A673 (cell line): Measurements from ENCODE around the gene PEX14. TPM values are rescaled to one million over a fixed set of nuclear protein-coding genes. Genes with fewer than 3 reads are reported as not detected.

Experiments
- BruUV-seq: library from RNA; stranded (reverse); fragments of 400-500 nt; replicated peaks from 2 replicates; lab custom pipeline; 2021; lab: Mats Ljungman, UMichigan
- CTCF ChIA-PET: fragments of 300-600 bp; sonication (Branson Sonifier 250); formaldehyde crosslinking; loops from one replicate; lab custom pipeline; 2022; ENCODE audit warnings: antibody characterized with exemption; lab: Charles Lee
- POLR2A ChIA-PET: fragments of 300-600 bp; sonication (Branson Sonifier 250); formaldehyde crosslinking; loops from one replicate; lab custom pipeline; 2022; ENCODE audit warnings: antibody characterized with exemption; ENCODE audit not compliant: low non-redundant PET; lab: Charles Lee
- DNase-seq: peaks from one replicate; pipeline ENCODE4 v3.0.0-alpha.2; 2015; ENCODE audit warnings: low spot score
- H3K27ac ChIP-seq: fragments of 200-600 bp; sonication (generic); 2 replicates; pipeline ENCODE4 v1.5.1; 2016; ENCODE audit warnings: mixed run types, low read depth, mild to moderate bottlenecking, mixed read lengths, antibody characterized with exemption, low read length; ENCODE audit not compliant: poor library complexity, severe bottlenecking
- H3K27me3 ChIP-seq: fragments of 200-600 bp; sonication (generic); replicated peaks from 2 replicates; pipeline ENCODE4 v1.6.1; 2017; ENCODE audit warnings: mixed run types, low read depth, mild to moderate bottlenecking, mixed read lengths, antibody characterized with exemption, low read length; ENCODE audit not compliant: insufficient read depth, poor library complexity
- H3K36me3 ChIP-seq: fragments of 200-600 bp; sonication (generic); 2 replicates; pipeline ENCODE4 v1.6.1; 2016; ENCODE audit warnings: mixed run types, mild to moderate bottlenecking, mixed read lengths, antibody characterized with exemption, low read length; ENCODE audit not compliant: insufficient read depth, poor library complexity, severe bottlenecking
- H3K4me1 ChIP-seq: fragments of 200-600 bp; sonication (generic); 2 replicates; pipeline ENCODE4 v1.6.1; 2017; ENCODE audit warnings: mixed run types, mild to moderate bottlenecking, mixed read lengths, antibody characterized with exemption, low read length; ENCODE audit not compliant: insufficient read depth, poor library complexity, severe bottlenecking
- H3K4me3 ChIP-seq: fragments of 200-600 bp; sonication (generic); 2 replicates; pipeline ENCODE4 v1.5.1; 2016; ENCODE audit warnings: low read depth, mixed run types, mild to moderate bottlenecking, mixed read lengths, low read length; ENCODE audit not compliant: poor library complexity, severe bottlenecking
- H3K9me3 ChIP-seq: fragments of 200-600 bp; sonication (generic); 2 replicates; pipeline ENCODE4 v1.6.1; 2016; ENCODE audit warnings: mixed run types, low read depth, mild to moderate bottlenecking, mixed read lengths, antibody characterized with exemption, low read length; ENCODE audit not compliant: poor library complexity, severe bottlenecking
- EZH2 ChIP-seq: fragments of 200-600 bp; sonication (generic); IDR thresholded peaks from 2 replicates; pipeline ENCODE4 v1.6.1; 2017; ENCODE audit warnings: borderline replicate concordance, low read depth, mild to moderate bottlenecking, mixed read lengths, antibody characterized with exemption, low read length; ENCODE audit not compliant: poor library complexity, severe bottlenecking
- intact Hi-C: fragments of 100-400 bp; cut with micrococcal nuclease; formaldehyde crosslinking; loops from one replicate; pipeline ENCODE4 v1.10.0; 2022; ENCODE audit not compliant: unreplicated experiment
- total RNA-seq: library from RNA; stranded (reverse); gene quantifications from 2 replicates; pipeline ENCODE4 v1.2.3, GENCODE V29; 2021
- TF ChIP-seq, protein P1 (sequence below): fragments of 300-800, 200-600 bp; sonication (generic); conservative IDR thresholded peaks from 2 replicates; pipeline ENCODE4 v1.5.1; 2017; ENCODE audit warnings: low read depth, mild to moderate bottlenecking, antibody characterized with exemption, low read length, moderate library complexity, mixed read lengths

PEX14 gene
- total RNA-seq, 1 experiment from 2014 or later = 26.8 TPM

DNA sequence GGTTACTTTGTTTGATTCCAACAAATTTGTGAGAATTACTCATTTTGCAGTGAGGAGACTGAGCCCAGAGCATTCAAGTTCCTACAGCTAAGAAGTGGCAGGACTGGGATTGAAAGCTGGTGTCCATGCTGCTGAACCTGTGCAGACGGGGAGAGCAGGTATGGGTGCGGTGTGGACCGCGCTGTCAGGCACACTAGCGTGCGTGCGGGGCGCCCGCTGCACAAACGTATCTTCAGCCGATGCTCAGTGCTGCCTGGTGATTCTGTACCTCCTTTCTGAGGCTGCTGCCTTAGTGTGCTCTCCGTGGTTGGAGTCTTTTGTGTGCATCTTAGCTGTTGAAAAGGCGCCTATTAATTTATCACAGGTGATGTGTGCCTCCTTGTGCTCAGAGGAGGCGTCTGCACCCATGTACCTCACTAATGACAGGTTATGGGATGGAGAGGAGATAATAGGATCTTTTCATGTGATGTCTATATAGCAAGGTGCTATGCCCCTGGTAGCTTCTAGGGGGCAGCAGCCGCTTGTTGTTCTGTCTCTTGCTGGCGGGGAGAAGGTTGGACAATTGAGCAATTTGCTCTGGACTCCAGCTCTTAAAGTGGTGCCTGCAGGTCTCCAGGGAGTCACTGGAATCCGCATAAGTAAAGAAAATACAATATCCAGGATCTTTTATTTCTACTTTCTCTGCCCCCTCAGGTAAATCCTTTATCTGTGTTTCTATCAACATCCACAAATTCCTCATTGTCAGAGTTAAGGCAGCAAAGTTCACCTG lies 32.5 kb downstream of the PEX14 start:
- no peak overlapping the region for H3K27ac ChIP-seq
- no peaks in the 10 kb centered on the region for H3K27me3 ChIP-seq
- BruUV-seq = no TSS peak
- POLR2A ChIA-PET = no interaction called here
- H3K4me1 ChIP-seq = peaks cover 42% of the 10 kb centered on the region
- intact Hi-C loops = no loop called here
- no peak overlapping the region for H3K4me3 ChIP-seq
- H3K36me3 ChIP-seq = no peaks in the 10 kb centered on the region
- no peaks in the 10 kb centered on the region for H3K9me3 ChIP-seq
- no peak for TF ChIP-seq EZH2
- TF ChIP-seq, protein P1, sequence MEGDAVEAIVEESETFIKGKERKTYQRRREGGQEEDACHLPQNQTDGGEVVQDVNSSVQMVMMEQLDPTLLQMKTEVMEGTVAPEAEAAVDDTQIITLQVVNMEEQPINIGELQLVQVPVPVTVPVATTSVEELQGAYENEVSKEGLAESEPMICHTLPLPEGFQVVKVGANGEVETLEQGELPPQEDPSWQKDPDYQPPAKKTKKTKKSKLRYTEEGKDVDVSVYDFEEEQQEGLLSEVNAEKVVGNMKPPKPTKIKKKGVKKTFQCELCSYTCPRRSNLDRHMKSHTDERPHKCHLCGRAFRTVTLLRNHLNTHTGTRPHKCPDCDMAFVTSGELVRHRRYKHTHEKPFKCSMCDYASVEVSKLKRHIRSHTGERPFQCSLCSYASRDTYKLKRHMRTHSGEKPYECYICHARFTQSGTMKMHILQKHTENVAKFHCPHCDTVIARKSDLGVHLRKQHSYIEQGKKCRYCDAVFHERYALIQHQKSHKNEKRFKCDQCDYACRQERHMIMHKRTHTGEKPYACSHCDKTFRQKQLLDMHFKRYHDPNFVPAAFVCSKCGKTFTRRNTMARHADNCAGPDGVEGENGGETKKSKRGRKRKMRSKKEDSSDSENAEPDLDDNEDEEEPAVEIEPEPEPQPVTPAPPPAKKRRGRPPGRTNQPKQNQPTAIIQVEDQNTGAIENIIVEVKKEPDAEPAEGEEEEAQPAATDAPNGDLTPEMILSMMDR = peak; percentile 93
- peak; percentile 85 for DNase-seq
- CTCF ChIA-PET = interaction anchor here (0.9 to 1.6 kb wide), 3 partner anchors 12 to 435 kb away, joined by 3 to 4 read pairs (median 3); no protein-coding TSS in a partner anchor

DNA sequence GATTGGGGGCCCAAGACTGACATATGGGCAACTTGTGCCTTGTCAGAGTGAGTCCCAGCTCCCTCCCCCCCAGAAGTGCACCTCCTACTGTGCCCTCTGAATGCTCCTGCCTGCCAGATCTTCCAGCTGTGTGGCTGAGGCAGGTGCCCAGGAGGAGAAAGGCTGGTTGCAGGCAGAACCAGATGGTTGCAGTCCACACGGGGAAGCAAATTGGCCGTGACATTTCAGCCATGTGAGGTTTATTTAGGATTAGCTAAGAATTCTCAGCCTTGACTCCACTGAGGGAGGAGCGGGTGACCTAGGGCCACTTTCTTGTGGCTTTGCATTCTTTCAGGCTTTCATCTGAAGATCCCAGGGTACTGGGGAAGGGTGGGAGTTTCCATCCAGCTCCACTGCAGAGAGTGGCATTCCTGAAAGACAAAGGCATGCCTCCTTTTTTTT lies 33.8 kb downstream of the PEX14 start:
- no peaks in the 10 kb centered on the region for H3K9me3 ChIP-seq
- ChIA-PET CTCF (interaction anchor here (1.6 kb wide), 1 partner anchor 14 kb away, joined by 4 read pairs; no protein-coding TSS in a partner anchor), POLR2A (interaction anchor here (0.7 kb wide), 1 partner anchor 98 kb away, joined by 3 read pairs; no protein-coding TSS in a partner anchor)
- no peaks in the 10 kb centered on the region for H3K36me3 ChIP-seq
- intact Hi-C loops = no loop called here
- no peak overlapping the region for H3K4me3 ChIP-seq
- TF ChIP-seq, protein P1 = no peak
- no peak for TF ChIP-seq EZH2
- BruUV-seq = no TSS peak
- no peaks in the 10 kb centered on the region for H3K27me3 ChIP-seq
- DNase-seq = no peak
- H3K4me1 ChIP-seq = peaks cover 54% of the 10 kb centered on the region
- H3K27ac ChIP-seq = no peak overlapping the region

DNA sequence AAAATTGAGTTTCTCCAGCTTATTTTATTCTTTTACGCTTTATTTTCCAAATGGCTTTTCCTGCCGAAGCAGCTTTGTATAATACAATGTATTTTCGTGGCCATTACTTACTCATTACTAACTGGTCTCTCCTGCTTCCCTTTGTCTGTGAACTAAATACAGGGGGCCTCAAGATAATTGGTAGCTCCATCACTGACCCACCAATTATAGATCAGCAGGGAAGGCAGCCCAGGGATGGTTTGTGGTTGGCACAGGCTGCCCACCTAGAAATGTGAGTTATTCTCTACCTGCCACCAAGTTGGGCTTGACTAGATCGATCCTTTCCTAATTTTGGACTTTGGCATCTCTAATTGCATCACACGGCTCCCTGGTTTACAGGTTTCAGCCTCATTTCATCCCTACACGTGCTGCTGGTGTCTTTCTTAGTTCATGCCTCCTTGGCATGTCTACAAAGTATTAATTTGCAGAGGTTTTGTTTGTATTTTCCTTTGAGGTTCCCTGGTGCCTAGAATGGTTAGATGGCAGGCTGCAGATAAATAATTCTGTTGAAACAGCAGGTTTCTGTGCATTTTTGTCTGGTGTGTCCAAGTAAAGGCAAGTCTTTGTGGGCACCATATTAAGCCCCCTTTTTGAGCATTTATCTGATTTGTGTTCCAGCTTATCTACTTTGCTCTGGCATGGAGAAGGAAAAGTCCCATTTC lies 35.2 kb downstream of the PEX14 start:
- intact Hi-C loops = loop anchor here (5.0 kb wide), 1 partner anchor 287 kb away; the partner anchor contains the start of gene CASZ1
- H3K27ac ChIP-seq = peak overlapping the region; percentile 51
- no peaks in the 10 kb centered on the region for H3K27me3 ChIP-seq
- CTCF ChIA-PET = no interaction called here
- no peaks in the 10 kb centered on the region for H3K36me3 ChIP-seq
- POLR2A ChIA-PET = interaction anchor here (0.6 kb wide), 2 partner anchors 60 to 1155 kb away, joined by 3 to 8 read pairs; no protein-coding TSS in a partner anchor
- DNase-seq = peak; percentile 41
- peaks cover 68% of the 10 kb centered on the region for H3K4me1 ChIP-seq
- BruUV-seq = no TSS peak
- peak overlapping the region; percentile 11 for H3K4me3 ChIP-seq
- TF ChIP-seq, protein P1 = no peak
- TF ChIP-seq EZH2 = no peak
- no peaks in the 10 kb centered on the region for H3K9me3 ChIP-seq
